ENCODE results near the gene C19orf12.
A peak's percentile ranks its signal among the peaks of the same experiment; 100 is the strongest.
"Not testable (repeated sequence)": the region's sequence is repeated elsewhere in the genome, so short reads cannot be mapped to it uniquely, and the experiment has no call there.

C19orf12 gene

GRCh38 chr19:29675120-29675649 lies 39.9 kb downstream of the C19orf12 start:
- DNase-seq: no peak

- no peak for DNase-seq
Observed at GRCh38 chr19:29674374-29675119, 40.5 kb downstream of the C19orf12 start.

DNA sequence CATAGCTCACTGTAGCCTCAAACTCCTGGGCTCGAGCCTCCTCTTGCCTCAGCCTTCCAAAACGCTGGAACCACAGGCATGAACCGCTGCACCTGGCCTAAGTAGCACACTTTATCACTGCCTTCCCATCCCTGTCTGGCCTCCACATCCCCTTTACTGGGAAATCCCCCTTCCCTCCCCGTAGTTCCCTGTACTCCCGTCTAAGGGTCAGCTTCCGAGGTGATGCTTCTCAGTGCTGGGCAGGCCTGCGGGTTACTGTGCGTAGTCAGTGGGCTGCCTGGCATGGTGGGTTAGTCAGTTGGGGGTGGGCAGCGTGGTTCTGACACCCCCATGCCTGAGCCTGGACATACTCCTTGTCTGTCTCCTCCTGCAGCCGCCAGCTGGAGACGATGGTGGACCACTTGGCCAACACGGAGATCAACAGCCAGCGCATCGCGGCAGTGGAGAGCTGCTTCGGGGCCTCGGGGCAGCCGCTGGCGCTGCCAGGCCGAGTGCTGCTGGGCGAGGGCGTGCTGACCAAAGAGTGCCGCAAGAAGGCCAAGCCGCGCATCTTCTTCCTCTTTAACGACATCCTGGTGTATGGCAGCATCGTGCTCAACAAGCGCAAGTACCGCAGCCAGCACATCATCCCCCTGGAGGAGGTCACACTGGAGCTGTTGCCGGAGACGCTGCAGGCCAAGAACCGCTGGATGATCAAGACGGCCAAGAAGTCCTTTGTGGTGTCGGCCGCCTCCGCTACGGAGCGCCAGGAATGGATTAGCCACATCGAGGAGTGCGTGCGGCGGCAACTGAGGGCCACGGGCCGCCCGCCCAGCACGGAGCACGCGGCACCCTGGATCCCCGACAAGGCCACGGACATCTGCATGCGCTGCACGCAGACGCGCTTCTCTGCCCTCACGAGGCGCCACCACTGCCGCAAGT lies 41.4 kb downstream of the C19orf12 start:
- no peak for DNase-seq

- no peak for DNase-seq
Observed at GRCh38 chr19:29672933-29673336, 42.1 kb downstream of the C19orf12 start.

- no peak for DNase-seq
Observed at GRCh38 chr19:29672319-29672932, 42.6 kb downstream of the C19orf12 start.

GRCh38 chr19:29671393-29672160 lies 43.5 kb downstream of the C19orf12 start:
- no peak for DNase-seq

GRCh38 chr19:29671026-29671392 lies 44.1 kb downstream of the C19orf12 start:
- not testable (repeated sequence) for DNase-seq

- DNase-seq: no peak
Observed at GRCh38 chr19:29670255-29670654, 44.8 kb downstream of the C19orf12 start.

- DNase-seq: no peak
Observed at GRCh38 chr19:29668746-29669609, 46.1 kb downstream of the C19orf12 start.

DNA sequence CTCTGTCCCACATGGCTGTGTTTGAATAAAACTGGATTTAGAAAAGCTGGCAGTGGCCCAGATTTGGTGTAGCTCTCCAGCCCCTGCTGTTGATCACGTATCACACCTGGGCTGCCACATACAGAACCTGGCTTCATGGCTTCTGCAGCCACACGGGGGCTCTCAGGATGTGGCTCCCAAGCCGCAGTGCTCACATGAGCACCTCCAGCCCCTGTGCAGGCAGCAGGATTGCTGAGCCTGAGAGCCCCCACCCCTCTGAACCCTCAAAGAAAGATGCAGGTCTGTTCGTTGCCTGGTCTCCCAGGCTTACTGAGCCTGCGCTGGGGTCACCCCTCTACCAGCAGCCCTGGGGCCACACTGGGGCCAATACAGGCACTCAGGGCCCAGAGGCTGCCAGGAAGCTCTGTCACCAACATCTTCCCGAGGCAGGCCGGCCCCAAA lies 47.1 kb downstream of the C19orf12 start:
- DNase-seq: no peak

- DNase-seq: no peak
Observed at GRCh38 chr19:29667387-29667783, 47.7 kb downstream of the C19orf12 start.

- peak; percentile 91 for DNase-seq
Observed at GRCh38 chr19:29666578-29667386, 48.3 kb downstream of the C19orf12 start.

DNA sequence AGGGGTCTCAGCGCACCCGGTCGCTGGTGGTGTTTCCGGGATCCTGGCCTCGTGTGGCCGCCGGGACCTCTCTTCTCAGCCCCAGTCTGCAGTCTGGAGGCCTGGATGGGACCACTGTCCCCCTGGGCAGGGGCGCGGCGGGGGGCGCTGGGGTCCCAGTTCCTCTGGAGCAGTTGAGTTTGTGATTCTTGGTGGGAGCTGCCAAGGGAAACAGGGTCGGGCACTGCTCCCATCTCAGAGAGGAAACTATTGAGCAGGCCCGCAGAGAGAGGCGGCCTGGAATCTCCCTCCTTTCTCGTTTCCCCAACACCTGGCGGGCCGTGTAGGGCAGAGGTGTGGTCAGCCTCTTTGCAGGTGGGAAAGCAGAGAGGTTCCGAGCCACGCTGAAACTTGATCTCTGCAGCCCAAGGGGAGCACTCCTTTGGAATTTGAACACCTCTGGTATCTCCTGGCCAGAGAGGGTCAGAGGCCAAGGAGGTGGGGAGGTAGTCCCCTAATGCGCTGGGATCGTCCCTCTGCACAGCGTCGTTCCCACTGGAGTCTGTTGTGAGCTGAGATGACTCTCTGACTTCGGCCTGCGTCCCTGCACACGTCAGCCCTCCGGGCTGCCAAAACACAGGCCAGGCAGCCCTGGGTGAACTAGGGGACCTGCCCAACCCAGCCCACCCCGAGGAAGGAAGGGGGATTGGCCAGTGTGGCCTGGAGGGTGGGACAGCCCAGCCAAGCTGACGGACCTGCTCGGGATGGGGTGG lies 49.1 kb downstream of the C19orf12 start:
- no peak for DNase-seq

- peak; percentile 92 for DNase-seq
Observed at GRCh38 chr19:29665215-29665825, 49.7 kb downstream of the C19orf12 start, which contains the start of gene PLEKHF1. Gene PLEKHF1, plus strand, starts transcription at chr19:29665461. Its CDS starts 8,379 bp downstream, at chr19:29673840.

DNA sequence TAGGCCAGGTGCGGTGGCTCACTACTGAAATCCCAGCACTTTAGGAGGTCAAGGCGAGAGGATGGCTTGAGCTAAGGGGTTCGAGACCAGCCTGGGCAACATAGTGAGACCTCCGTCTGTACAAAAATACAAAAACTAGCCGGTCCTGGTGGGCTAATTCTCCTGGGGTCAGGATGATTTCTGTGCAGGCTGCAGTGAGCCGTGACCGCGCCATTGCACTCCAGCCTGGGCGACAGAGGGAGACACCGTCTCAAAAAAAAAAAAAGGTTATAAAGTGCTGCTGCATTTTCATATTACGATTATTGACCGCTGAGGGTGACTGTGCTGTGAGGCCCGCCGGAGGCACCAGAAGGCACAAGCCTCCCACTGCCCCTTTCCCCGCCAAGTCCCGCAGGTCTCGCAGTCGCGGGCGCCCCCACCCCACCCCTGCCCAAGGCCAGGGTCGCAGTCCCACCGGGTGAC lies 50.3 kb downstream of the C19orf12 start:
- no peak for DNase-seq

- DNase-seq: no peak
Observed at GRCh38 chr19:29663861-29664752, 51.0 kb downstream of the C19orf12 start.

GRCh38 chr19:29662604-29663404 lies 52.3 kb downstream of the C19orf12 start:
- no peak for DNase-seq

All from right forelimb (tissue), 1 donor.